ENCODE results near the gene THAP3.

DNA sequence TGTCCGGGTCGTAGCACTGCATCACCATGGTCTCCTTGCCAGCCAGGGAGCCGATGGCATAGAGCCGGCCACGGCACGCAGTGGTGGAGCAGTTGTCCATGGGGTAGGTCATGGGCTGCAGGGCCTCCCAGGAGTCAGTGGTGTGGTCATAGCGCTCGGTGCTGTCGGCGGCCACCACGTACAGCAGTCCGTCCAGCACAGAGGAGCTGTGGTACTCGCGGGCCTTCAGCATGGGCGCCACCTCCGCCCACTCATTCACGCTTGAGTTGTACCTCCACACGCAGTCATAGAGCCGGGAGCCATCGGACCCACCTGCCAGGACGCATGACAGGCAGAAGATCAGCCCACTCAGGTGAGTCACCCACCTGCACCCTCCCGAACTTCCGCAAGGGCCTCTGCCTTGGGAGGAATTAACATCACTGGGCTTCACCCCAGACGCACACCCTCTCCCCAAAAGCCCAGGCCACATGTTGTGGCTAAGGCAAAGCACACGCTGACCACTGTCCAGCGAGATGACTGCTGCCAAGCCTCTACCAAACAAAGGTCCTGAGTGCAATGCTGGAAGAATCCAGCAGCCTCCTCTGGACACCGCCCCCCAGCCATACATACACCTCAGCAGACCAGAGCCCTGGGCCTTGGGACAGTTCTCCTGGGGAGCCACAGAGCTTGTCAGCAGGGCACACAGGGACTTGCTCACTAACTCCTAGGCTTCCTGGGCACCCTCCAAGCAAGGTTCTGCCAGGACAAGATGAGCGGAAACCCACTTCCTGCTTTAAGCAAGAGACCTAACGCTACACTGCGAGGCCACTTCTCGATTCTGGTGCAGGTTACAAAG lies 25.3 kb upstream of the THAP3 start:
- TF ChIP-seq, protein P1, sequence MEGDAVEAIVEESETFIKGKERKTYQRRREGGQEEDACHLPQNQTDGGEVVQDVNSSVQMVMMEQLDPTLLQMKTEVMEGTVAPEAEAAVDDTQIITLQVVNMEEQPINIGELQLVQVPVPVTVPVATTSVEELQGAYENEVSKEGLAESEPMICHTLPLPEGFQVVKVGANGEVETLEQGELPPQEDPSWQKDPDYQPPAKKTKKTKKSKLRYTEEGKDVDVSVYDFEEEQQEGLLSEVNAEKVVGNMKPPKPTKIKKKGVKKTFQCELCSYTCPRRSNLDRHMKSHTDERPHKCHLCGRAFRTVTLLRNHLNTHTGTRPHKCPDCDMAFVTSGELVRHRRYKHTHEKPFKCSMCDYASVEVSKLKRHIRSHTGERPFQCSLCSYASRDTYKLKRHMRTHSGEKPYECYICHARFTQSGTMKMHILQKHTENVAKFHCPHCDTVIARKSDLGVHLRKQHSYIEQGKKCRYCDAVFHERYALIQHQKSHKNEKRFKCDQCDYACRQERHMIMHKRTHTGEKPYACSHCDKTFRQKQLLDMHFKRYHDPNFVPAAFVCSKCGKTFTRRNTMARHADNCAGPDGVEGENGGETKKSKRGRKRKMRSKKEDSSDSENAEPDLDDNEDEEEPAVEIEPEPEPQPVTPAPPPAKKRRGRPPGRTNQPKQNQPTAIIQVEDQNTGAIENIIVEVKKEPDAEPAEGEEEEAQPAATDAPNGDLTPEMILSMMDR (IDR thresholded peaks at IDR 0.05), result no peak
- no peak for TF ChIP-seq POLR2A (IDR thresholded peaks at IDR 0.05)
- no peak for TF ChIP-seq POLR2AphosphoS5 (IDR thresholded peaks at IDR 0.05)

All from gastroesophageal sphincter (tissue), 3 donors.